Peyer's patch (tissue), 4 donors: ENCODE measurements around the gene MTHFS.

ENCODE experiments used
- POLR2A ChIP-seq, 2 donors: fragments of 450-650 bp; IDR thresholded peaks; one replicate each; pipeline ENCODE4 v1.5.1; 2017; ENCODE audit warnings: antibody characterized with exemption in 2 of 2, mild to moderate bottlenecking in 2 of 2, moderate library complexity in 2 of 2
- TF ChIP-seq, protein P1 (sequence below), 6 experiments: fragments of 450-650 bp in 4 of 6; fragments of 200-600 bp in 2 of 6; sonication (generic) in 1 of 6; IDR thresholded peaks; one replicate each; pipeline ENCODE4 v1.5.1; 2017 to 2019; ENCODE audit warnings: antibody characterized with exemption in 6 of 6, mild to moderate bottlenecking in 3 of 6, moderate library complexity in 1 of 6

DNA sequence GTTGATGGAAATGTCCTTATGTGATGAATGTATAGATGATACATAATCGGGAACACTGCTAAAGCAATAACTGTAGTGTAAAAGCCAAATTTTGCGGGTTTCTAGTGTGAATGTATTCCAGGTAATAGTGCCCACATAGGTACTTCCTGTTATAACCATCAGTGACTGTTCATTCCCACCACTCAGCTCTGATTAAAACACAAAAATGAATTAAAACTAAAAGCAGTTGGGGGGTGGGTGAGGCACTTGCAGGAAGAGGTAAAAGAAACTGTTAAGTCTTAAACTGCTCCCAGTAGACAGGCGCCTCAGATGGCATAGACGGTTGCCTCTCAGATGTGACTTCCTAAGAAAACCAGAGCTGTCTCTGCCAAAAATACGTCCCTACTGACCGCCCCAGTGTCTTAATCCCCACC is 893 bp upstream of the MTHFS start:
- TF ChIP-seq, protein P1, sequence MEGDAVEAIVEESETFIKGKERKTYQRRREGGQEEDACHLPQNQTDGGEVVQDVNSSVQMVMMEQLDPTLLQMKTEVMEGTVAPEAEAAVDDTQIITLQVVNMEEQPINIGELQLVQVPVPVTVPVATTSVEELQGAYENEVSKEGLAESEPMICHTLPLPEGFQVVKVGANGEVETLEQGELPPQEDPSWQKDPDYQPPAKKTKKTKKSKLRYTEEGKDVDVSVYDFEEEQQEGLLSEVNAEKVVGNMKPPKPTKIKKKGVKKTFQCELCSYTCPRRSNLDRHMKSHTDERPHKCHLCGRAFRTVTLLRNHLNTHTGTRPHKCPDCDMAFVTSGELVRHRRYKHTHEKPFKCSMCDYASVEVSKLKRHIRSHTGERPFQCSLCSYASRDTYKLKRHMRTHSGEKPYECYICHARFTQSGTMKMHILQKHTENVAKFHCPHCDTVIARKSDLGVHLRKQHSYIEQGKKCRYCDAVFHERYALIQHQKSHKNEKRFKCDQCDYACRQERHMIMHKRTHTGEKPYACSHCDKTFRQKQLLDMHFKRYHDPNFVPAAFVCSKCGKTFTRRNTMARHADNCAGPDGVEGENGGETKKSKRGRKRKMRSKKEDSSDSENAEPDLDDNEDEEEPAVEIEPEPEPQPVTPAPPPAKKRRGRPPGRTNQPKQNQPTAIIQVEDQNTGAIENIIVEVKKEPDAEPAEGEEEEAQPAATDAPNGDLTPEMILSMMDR (IDR thresholded peaks at IDR 0.05): no peak
- no peak for TF ChIP-seq POLR2A (IDR thresholded peaks at IDR 0.05)
